Common myeloid progenitor, CD34-positive (primary cell): Measurements from ENCODE around the gene FAM98C.

ENCODE experiments used
- CTCF ChIA-PET: fragments of 350-600 bp; sonication (Branson Sonifier 250); formaldehyde crosslinking; loops from one replicate; lab custom pipeline; 2021; ENCODE audit warnings: antibody characterized with exemption; lab: Charles Lee
- POLR2A ChIA-PET: fragments of 350-600 bp; sonication (Branson Sonifier 250); formaldehyde crosslinking; loops from one replicate; lab custom pipeline; 2021; ENCODE audit warnings: antibody characterized with exemption; lab: Charles Lee
- DNase-seq, 3 donors: peaks; one replicate each; pipeline versions ENCODE4 v3.0.0 to v3.0.0-alpha.2; 2013
- H3K27ac ChIP-seq, 2 experiments: 1 replicate in 1 of 2; 2 replicates in 1 of 2; pipeline ENCODE4 v1.7.0; 2013; ENCODE audit warnings: inconsistent platforms in 2 of 2, low read length in 2 of 2, mild to moderate bottlenecking in 2 of 2, low read depth in 1 of 2, moderate library complexity in 1 of 2; ENCODE audit not compliant: severe bottlenecking in 2 of 2, insufficient read depth in 1 of 2, poor library complexity in 1 of 2
- H3K27me3 ChIP-seq, 5 experiments: replicated peaks in 2 of 5; 1 replicate in 3 of 5; 2 replicates in 2 of 5; pipeline versions ENCODE4 v1.6.1 to v1.7.0; 2013; ENCODE audit warnings: low read length in 4 of 5, mild to moderate bottlenecking in 2 of 5, moderate library complexity in 2 of 5, inconsistent platforms in 1 of 5; ENCODE audit not compliant: insufficient read depth in 5 of 5, control insufficient read depth in 4 of 5
- H3K36me3 ChIP-seq, 4 experiments: 1 replicate in 2 of 4; 2 replicates in 2 of 4; pipeline versions ENCODE4 v1.6.1 to v1.7.0; 2013; ENCODE audit warnings: low read length in 3 of 4, control low read depth in 1 of 4, mild to moderate bottlenecking in 1 of 4; ENCODE audit not compliant: control insufficient read depth in 4 of 4, insufficient read depth in 4 of 4
- H3K4me1 ChIP-seq, 4 experiments: 1 replicate in 3 of 4; 2 replicates in 1 of 4; pipeline versions ENCODE4 v1.6.1 to v1.7.1; 2013; ENCODE audit warnings: low read length in 3 of 4, mild to moderate bottlenecking in 3 of 4, control low read depth in 1 of 4, inconsistent platforms in 1 of 4, moderate library complexity in 1 of 4; ENCODE audit not compliant: control insufficient read depth in 4 of 4, insufficient read depth in 4 of 4; ENCODE audit errors: control extremely low read depth in 1 of 4
- H3K4me3 ChIP-seq, 7 experiments: 1 replicate in 4 of 7; 2 replicates in 3 of 7; pipeline versions ENCODE4 v1.5.1 to v1.7.0; 2013; ENCODE audit warnings: mild to moderate bottlenecking in 7 of 7, low read length in 6 of 7, moderate library complexity in 6 of 7, inconsistent platforms in 2 of 7, low read depth in 2 of 7, control low read depth in 1 of 7; ENCODE audit not compliant: insufficient read depth in 4 of 7, control insufficient read depth in 1 of 7; ENCODE audit errors: extremely low read depth in 1 of 7
- H3K9me3 ChIP-seq, 5 experiments: 1 replicate in 4 of 5; 2 replicates in 1 of 5; pipeline versions ENCODE4 v1.6.1 to v1.7.1; 2013; ENCODE audit warnings: low read length in 4 of 5, mild to moderate bottlenecking in 2 of 5, inconsistent platforms in 1 of 5, low read depth in 1 of 5, moderate library complexity in 1 of 5; ENCODE audit not compliant: control insufficient read depth in 4 of 5, insufficient read depth in 2 of 5; ENCODE audit errors: control extremely low read depth in 1 of 5
- WGBS: methylation state at CpG from one replicate; pipeline ENCODE4 v1.1.5; 2013; ENCODE audit not compliant: insufficient coverage; 5-methylcytosine and 5-hydroxymethylcytosine counted together

The FAM98C gene

GRCh38 chr19:38434549-38435051, 31.7 kb downstream of the FAM98C start:
- CTCF ChIA-PET = interaction anchor here (0.9 to 1.3 kb wide), 2 partner anchors 9 to 19 kb away, joined by 3 to 5 read pairs; partner anchors contain the start of gene RASGRP4
- POLR2A ChIA-PET = interaction anchor here (0.5 kb wide), 1 partner anchor 429 kb away, joined by 3 read pairs; no protein-coding TSS in a partner anchor

GRCh38 chr19:38437295-38437694, 34.4 kb downstream of the FAM98C start:
- 98% methylated on average over 6 of the region's 6 CpGs for WGBS
- Histone ChIP-seq H3K27ac (no peak overlapping the region), H3K27me3 (peaks cover 0 to 16% (median 3%) of the 10 kb centered on the region in 5 experiments), H3K4me1 (peaks cover 0 to 19% (median 6%) of the 10 kb centered on the region in 4 experiments), H3K36me3 (no peaks in the 10 kb centered on the region), H3K4me3 (no peak overlapping the region), H3K9me3 (no peaks in the 10 kb centered on the region)
- CTCF ChIA-PET = no interaction called here
- POLR2A ChIA-PET = no interaction called here
- no peak for DNase-seq

More at GRCh38 chr19:38434549-38435051, 31.7 kb downstream of the FAM98C start:
- H3K27ac ChIP-seq = no peak overlapping the region
- H3K9me3 ChIP-seq = no peaks in the 10 kb centered on the region
- H3K4me1 ChIP-seq = peaks cover under 1 to 20% (median 5%) of the 10 kb centered on the region in 4 experiments
- peaks cover 0 to 16% (median 3%) of the 10 kb centered on the region in 5 experiments for H3K27me3 ChIP-seq
- 44% methylated on average over 9 of the region's 13 CpGs for WGBS
- no peak for DNase-seq
- H3K36me3 ChIP-seq = no peaks in the 10 kb centered on the region
- H3K4me3 ChIP-seq = no peak overlapping the region

GRCh38 chr19:38437917-38438316, 35.0 kb downstream of the FAM98C start:
- H3K36me3 ChIP-seq = no peaks in the 10 kb centered on the region
- whole genome bisulfite sequencing = 96% methylated on average over 2 of the region's 2 CpGs
- DNase-seq = no peak
- H3K4me3 ChIP-seq = no peak overlapping the region
- no peaks in the 10 kb centered on the region for H3K9me3 ChIP-seq
- H3K27me3 ChIP-seq = peaks cover 0 to 16% (median 3%) of the 10 kb centered on the region in 5 experiments
- peaks cover 0 to 19% (median 6%) of the 10 kb centered on the region in 4 experiments for H3K4me1 ChIP-seq
- ChIA-PET POLR2A (no interaction called here), CTCF (no interaction called here)
- H3K27ac ChIP-seq = no peak overlapping the region

GRCh38 chr19:38440592-38440991, 37.7 kb downstream of the FAM98C start:
- no peaks in the 10 kb centered on the region for H3K9me3 ChIP-seq
- H3K27ac ChIP-seq = no peak overlapping the region
- DNase-seq = no peak
- ChIA-PET POLR2A (no interaction called here), CTCF (interaction anchor here (1.0 to 2.9 kb wide), 3 partner anchors 16 to 189 kb away, joined by 3 to 20 read pairs (median 5); partner anchors contain the start of gene FAM98C)
- WGBS = 98% methylated on average over 8 of the region's 14 CpGs
- peaks cover 0 to 2% (median 0%) of the 10 kb centered on the region in 4 experiments for H3K4me1 ChIP-seq
- no peak overlapping the region for H3K4me3 ChIP-seq
- H3K36me3 ChIP-seq = no peaks in the 10 kb centered on the region
- H3K27me3 ChIP-seq = no peaks in the 10 kb centered on the region

- ChIA-PET POLR2A (no interaction called here), CTCF (interaction anchor here (2.9 kb wide), 1 partner anchor 37 kb away, joined by 20 read pairs; the partner anchor contains the start of gene FAM98C)
- peak; percentile 48 to 74 (median 74) for DNase-seq
- Histone ChIP-seq H3K4me1 (peaks cover 0 to 2% (median 0%) of the 10 kb centered on the region in 4 experiments), H3K27ac (no peak overlapping the region), H3K4me3 (no peak overlapping the region), H3K27me3 (no peaks in the 10 kb centered on the region), H3K9me3 (no peaks in the 10 kb centered on the region), H3K36me3 (no peaks in the 10 kb centered on the region)
- WGBS = 43% methylated on average over 5 of the region's 7 CpGs
Measured at GRCh38 chr19:38441657-38442348, 38.9 kb downstream of the FAM98C start.

- DNase-seq = no peak
- Histone ChIP-seq H3K36me3 (no peaks in the 10 kb centered on the region), H3K4me3 (no peak overlapping the region), H3K4me1 (peaks cover 0 to 2% (median 0%) of the 10 kb centered on the region in 4 experiments), H3K27me3 (no peaks in the 10 kb centered on the region), H3K9me3 (no peaks in the 10 kb centered on the region), H3K27ac (no peak overlapping the region)
- ChIA-PET POLR2A (no interaction called here), CTCF (interaction anchor here (4.8 kb wide), 1 partner anchor 39 kb away, joined by 30 read pairs; the partner anchor contains the start of gene FAM98C)
- 97% methylated on average over 7 of the region's 9 CpGs for WGBS
Measured at GRCh38 chr19:38442736-38443135, 39.8 kb downstream of the FAM98C start.
